Measurements from ENCODE around the gene FRMD6.

- TF ChIP-seq POLR2A (IDR thresholded peaks at IDR 0.05) (no peak), CTCF (IDR thresholded peaks at IDR 0.05) (no peak)
Observed at GRCh38 chr14:51628238-51628637, 23.5 kb upstream of the FRMD6 start.
